Mucosa of rectum (tissue), 2 donors: Measurements from ENCODE around the gene CTDNEP1.

Experiments
- H3K27ac ChIP-seq, 2 donors: one replicate each; pipeline ENCODE4 v1.7.0; 2013; ENCODE audit warnings: inconsistent platforms in 2 of 2, low read depth in 2 of 2, low read length in 2 of 2
- H3K27me3 ChIP-seq, 2 donors: one replicate each; pipeline ENCODE4 v1.7.0; 2013; ENCODE audit warnings: low read length in 2 of 2; ENCODE audit not compliant: control insufficient read depth in 2 of 2, insufficient read depth in 2 of 2
- H3K36me3 ChIP-seq, 2 donors: one replicate each; pipeline ENCODE4 v1.7.0; 2013; ENCODE audit warnings: low read length in 2 of 2; ENCODE audit not compliant: control insufficient read depth in 2 of 2, insufficient read depth in 2 of 2
- H3K4me1 ChIP-seq, 2 donors: one replicate each; pipeline ENCODE4 v1.7.0; 2013; ENCODE audit warnings: low read length in 2 of 2, mild to moderate bottlenecking in 1 of 2; ENCODE audit not compliant: control insufficient read depth in 2 of 2, insufficient read depth in 2 of 2
- H3K4me3 ChIP-seq, 2 donors: one replicate each; pipeline ENCODE4 v1.7.0; 2013; ENCODE audit warnings: low read length in 2 of 2
- H3K9ac ChIP-seq, 2 donors: one replicate each; pipeline ENCODE4 v1.7.0; 2013; ENCODE audit warnings: low read length in 2 of 2, low read depth in 1 of 2, mild to moderate bottlenecking in 1 of 2
- H3K9me3 ChIP-seq, 2 donors: one replicate each; pipeline ENCODE4 v1.7.0; 2013; ENCODE audit warnings: low read length in 2 of 2; ENCODE audit not compliant: control insufficient read depth in 2 of 2
- donor health status: healthy.
- donor health status: Normal muscosa, but diverticular disease.

Gene CTDNEP1

GRCh38 chr17:7204828-7205461 is 46.6 kb downstream of the CTDNEP1 start:
- H3K4me1 ChIP-seq = peaks cover 0 to 3% of the 10 kb centered on the region in 2 donors
- no peaks in the 10 kb centered on the region for H3K9me3 ChIP-seq
- peak overlapping the region; percentile 28 to 65 for H3K9ac ChIP-seq
- H3K4me3 ChIP-seq = peak overlapping the region; percentile 61 to 79
- H3K36me3 ChIP-seq = peaks cover 0 to 5% of the 10 kb centered on the region in 2 donors
- peak overlapping the region in 1 of 2 donors; percentile 58 for H3K27ac ChIP-seq
- H3K27me3 ChIP-seq = peaks cover 0 to 2% of the 10 kb centered on the region in 2 donors

GRCh38 chr17:7204336-7204735 is 47.2 kb downstream of the CTDNEP1 start:
- Histone ChIP-seq H3K9me3 (no peaks in the 10 kb centered on the region), H3K27me3 (peaks cover 0 to 2% of the 10 kb centered on the region in 2 donors), H3K4me1 (peaks cover 0 to 3% of the 10 kb centered on the region in 2 donors), H3K27ac (peak overlapping the region in 1 of 2 donors; percentile 58), H3K4me3 (peak overlapping the region; percentile 61 to 79), H3K36me3 (peaks cover 0 to 5% of the 10 kb centered on the region in 2 donors), H3K9ac (no peak overlapping the region)

- Histone ChIP-seq H3K36me3 (peaks cover 0 to 5% of the 10 kb centered on the region in 2 donors), H3K9ac (no peak overlapping the region), H3K27ac (no peak overlapping the region), H3K4me3 (no peak overlapping the region), H3K27me3 (peaks cover 0 to 2% of the 10 kb centered on the region in 2 donors), H3K9me3 (no peaks in the 10 kb centered on the region), H3K4me1 (peaks cover 0 to 3% of the 10 kb centered on the region in 2 donors)
Observed at GRCh38 chr17:7203391-7203790, 48.1 kb downstream of the CTDNEP1 start.

- H3K9me3 ChIP-seq = no peaks in the 10 kb centered on the region
- peaks cover 0 to 4% of the 10 kb centered on the region in 2 donors for H3K36me3 ChIP-seq
- H3K27ac ChIP-seq = no peak overlapping the region
- H3K4me1 ChIP-seq = no peaks in the 10 kb centered on the region
- no peak overlapping the region for H3K9ac ChIP-seq
- no peak overlapping the region for H3K4me3 ChIP-seq
- H3K27me3 ChIP-seq = no peaks in the 10 kb centered on the region
Observed at GRCh38 chr17:7196651-7197401, 54.7 kb downstream of the CTDNEP1 start.

- H3K36me3 ChIP-seq = peaks cover 0 to 4% of the 10 kb centered on the region in 2 donors
Observed at GRCh38 chr17:7195971-7196370, 55.6 kb downstream of the CTDNEP1 start.

More at GRCh38 chr17:7195971-7196370, 55.6 kb downstream of the CTDNEP1 start:
- Histone ChIP-seq H3K4me1 (no peaks in the 10 kb centered on the region), H3K27ac (no peak overlapping the region), H3K4me3 (no peak overlapping the region), H3K27me3 (no peaks in the 10 kb centered on the region), H3K9me3 (no peaks in the 10 kb centered on the region), H3K9ac (no peak overlapping the region)
